Astrocyte of the spinal cord (primary cell): ENCODE results near the gene ATP13A2.
"Not testable (repeated sequence)": the region's sequence is repeated elsewhere in the genome, so short reads cannot be mapped to it uniquely, and the experiment has no call there.

Experiments used
- DNase-seq: peaks from one replicate; pipeline ENCODE4 v3.0.0; 2011; ENCODE audit warnings: low read depth, low spot score
- H3K4me3 ChIP-seq: 2 replicates; pipeline ENCODE4 v1.5.1; 2011; ENCODE audit warnings: low read depth, mild to moderate bottlenecking, low read length, moderate library complexity
- in situ Hi-C: cut with HindIII; loops from 2 replicates; pipeline ENCODE4 v1.10.0; 2017; ENCODE audit warnings: low sequenced_read_pairs
- TF ChIP-seq, protein P1 (sequence below): IDR thresholded peaks from 2 replicates; pipeline ENCODE4 v1.5.1; 2012; ENCODE audit warnings: low read depth, mild to moderate bottlenecking, low read length, inconsistent platforms

ATP13A2 gene

GRCh38 chr1:16968372-16968771 lies 43.4 kb downstream of the ATP13A2 start:
- TF ChIP-seq, protein P1, sequence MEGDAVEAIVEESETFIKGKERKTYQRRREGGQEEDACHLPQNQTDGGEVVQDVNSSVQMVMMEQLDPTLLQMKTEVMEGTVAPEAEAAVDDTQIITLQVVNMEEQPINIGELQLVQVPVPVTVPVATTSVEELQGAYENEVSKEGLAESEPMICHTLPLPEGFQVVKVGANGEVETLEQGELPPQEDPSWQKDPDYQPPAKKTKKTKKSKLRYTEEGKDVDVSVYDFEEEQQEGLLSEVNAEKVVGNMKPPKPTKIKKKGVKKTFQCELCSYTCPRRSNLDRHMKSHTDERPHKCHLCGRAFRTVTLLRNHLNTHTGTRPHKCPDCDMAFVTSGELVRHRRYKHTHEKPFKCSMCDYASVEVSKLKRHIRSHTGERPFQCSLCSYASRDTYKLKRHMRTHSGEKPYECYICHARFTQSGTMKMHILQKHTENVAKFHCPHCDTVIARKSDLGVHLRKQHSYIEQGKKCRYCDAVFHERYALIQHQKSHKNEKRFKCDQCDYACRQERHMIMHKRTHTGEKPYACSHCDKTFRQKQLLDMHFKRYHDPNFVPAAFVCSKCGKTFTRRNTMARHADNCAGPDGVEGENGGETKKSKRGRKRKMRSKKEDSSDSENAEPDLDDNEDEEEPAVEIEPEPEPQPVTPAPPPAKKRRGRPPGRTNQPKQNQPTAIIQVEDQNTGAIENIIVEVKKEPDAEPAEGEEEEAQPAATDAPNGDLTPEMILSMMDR: no peak
- no peak overlapping the region for H3K4me3 ChIP-seq
- in situ Hi-C loops: no loop called here
- no peak for DNase-seq

GRCh38 chr1:16967962-16968361 lies 43.8 kb downstream of the ATP13A2 start:
- in situ Hi-C loops: no loop called here
- TF ChIP-seq, protein P1: no peak
- no peak for DNase-seq
- H3K4me3 ChIP-seq: no peak overlapping the region

DNA sequence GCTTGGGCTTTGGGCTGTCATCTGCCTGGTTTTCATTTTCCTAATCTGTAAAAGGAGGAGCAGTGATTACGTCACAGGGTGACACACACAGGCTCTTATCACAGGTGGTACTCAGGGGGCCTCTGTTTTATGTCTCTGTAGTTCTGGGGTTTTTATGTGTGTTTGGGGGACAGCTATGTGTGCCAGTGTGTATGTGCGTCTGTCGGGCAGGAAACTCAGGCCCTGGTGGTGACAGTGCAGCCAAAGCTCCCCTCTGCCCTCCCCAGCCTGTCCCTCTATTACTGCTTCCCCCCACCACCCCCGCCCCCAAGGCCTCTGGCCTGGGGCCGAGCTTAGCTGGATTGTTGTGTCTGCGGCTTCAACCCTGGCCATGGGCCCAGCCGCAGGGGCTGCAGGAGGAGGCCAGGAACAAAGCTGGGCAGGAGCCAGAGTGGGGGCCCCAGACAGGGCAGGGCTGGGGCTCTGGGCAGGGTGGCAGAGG lies 44.6 kb downstream of the ATP13A2 start:
- DNase-seq: peak; percentile 93
- no peak overlapping the region for H3K4me3 ChIP-seq
- in situ Hi-C loops: no loop called here
- TF ChIP-seq, protein P1: no peak

DNA sequence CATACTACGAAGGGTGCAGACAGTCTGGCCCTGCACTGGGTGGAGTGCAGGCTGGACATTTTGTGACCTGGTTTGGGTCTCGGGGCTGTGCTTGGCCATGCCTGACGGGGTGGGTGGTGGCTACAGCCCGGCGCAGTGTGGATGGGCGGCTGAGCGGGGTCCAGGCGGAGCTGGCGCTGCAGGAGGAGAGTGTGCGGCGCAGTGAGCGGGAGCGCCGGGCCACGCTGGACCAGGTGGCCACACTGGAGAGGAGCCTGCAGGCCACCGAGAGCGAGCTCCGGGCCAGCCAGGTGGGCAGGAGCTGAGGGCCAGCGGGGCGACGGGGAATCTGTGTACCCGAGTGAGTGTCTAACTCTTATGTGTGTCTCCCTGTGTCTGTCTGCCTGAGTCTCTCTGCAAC lies 45.4 kb downstream of the ATP13A2 start:
- DNase-seq: no peak
- no peak overlapping the region for H3K4me3 ChIP-seq
- TF ChIP-seq, protein P1: no peak
- in situ Hi-C loops: no loop called here

DNA sequence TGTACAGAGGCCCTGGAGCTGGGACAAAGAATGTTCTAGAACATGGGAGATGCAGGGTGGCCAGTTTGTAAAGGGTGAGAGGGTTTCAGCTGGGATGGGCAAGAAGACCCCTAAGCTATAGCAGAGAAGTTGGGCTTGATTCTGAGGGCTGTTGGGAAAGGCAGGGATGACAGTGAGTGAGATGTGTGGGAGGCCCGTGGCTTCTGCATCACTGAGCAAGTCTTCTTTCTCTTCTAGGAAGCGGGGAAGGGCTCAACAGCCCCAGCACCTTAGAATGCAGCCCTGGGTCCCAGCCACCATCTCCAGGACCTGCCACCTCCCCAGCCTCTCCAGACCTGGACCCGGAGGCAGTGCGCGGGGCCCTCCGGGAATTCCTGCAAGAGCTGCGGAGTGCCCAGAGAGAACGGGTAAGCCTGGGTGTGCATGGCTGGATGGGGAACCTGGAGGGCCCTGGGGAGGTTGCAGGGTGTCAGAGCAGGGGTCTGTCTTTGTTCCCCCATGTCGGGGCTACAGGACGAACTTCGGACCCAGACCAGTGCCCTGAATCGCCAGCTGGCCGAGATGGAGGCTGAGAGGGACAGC lies 46.2 kb downstream of the ATP13A2 start:
- H3K4me3 ChIP-seq: no peak overlapping the region
- in situ Hi-C loops: no loop called here
- DNase-seq: no peak
- TF ChIP-seq, protein P1: no peak

GRCh38 chr1:16964169-16964568 lies 47.6 kb downstream of the ATP13A2 start:
- DNase-seq, H3K4me3 ChIP-seq, in situ Hi-C loops: not testable (repeated sequence)

DNA sequence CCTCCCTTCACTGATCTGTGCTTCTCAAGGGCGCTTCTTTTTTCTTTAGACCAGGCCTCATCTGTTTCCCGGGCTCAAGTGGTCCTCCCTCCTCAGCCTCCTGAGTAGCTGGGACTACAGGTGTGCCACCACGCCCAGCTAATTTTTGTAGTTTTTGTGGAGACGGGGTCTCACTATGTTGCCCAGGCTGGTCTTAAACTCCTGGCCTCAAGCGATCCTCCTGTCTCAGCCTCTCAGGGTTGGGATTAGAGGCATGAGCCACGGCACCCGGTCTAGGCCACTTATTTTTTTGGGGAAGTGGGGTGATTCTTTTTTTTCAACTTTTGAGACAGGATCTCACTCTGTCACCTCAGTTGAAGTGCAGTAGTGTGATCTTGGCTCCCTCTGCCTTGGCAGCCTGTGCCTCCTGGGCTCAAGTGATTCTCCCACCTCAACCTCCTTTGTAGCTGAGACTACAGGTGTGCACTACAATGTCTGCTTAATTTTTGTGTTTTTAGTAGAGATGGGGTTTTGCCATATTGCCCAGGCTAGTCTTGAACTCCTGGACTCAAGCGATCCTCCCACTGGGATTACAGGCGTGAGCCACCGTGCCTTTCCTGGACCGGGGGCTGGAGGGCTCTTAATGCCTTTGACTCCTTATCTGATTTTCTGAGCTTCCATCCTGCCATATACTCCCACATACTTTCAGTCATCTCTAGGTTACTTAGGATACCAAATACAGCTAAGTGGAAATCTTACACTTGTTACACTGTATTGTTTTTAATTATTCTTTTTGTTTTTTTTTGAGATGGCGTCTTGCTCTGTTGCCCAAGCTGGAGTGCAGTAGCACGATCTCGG lies 50.2 kb downstream of the ATP13A2 start:
- no peak for DNase-seq
- TF ChIP-seq, protein P1: no peak
- in situ Hi-C loops: no loop called here
- H3K4me3 ChIP-seq: peak overlapping the region; percentile 34
